NCI-H187 treated with DMSO at 0.1 percent for 48 hours (cell line): Measurements from ENCODE around the gene ZBTB44.
"Not testable (repeated sequence)": the region's sequence is repeated elsewhere in the genome, so short reads cannot be mapped to it uniquely, and the experiment has no call there.

Experiments
- DNase-seq: peaks from one replicate; lab custom pipeline; 2025; lab: John Stamatoyannopoulos, UW

ZBTB44 gene

DNA sequence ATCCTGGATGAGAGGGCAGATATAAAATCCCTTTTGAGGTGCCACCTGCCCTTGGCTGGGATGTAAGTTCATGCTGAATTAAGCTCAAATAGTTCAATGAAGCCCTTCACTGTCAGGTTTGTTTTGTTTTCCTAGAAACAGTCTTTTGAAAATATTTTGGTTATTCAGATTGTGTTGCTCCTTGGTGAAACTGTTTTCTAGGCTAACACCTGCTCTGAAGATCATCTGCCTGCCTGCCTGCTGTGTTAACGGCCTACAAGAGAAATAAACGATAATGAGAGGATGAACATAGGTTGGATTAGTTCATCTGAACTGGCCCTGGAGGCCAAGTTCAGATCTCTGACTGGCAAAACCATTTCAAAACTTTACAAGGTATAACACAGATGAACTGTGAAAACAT lies 67.4 kb downstream of the ZBTB44 start:
- DNase-seq: no peak

GRCh38 chr11:130246738-130247137 lies 68.0 kb downstream of the ZBTB44 start:
- DNase-seq: no peak

DNA sequence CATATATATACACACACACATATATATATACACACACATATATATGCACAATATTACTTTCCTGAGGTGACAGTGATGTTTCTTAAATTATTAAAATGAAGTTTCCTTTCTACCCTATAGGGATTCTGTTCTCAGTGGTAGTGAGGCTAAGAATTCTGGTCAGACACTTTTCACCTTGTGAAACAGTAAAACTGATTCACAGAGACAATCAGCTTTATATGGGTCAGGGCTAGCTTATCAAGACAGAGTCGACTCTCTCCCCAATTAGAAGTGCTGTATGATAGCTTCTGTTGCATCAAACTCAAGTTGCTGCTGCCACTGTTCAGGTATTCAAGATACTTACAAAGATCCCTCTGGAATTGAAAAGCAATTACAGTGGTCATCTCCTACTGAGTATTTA lies 68.4 kb downstream of the ZBTB44 start:
- DNase-seq: no peak

- DNase-seq: not testable (repeated sequence)
Measured at GRCh38 chr11:130245375-130245774, 69.3 kb downstream of the ZBTB44 start.

- DNase-seq: no peak
Measured at GRCh38 chr11:130244848-130245247, 69.9 kb downstream of the ZBTB44 start.

- no peak for DNase-seq
Measured at GRCh38 chr11:130243816-130244215, 70.9 kb downstream of the ZBTB44 start.

DNA sequence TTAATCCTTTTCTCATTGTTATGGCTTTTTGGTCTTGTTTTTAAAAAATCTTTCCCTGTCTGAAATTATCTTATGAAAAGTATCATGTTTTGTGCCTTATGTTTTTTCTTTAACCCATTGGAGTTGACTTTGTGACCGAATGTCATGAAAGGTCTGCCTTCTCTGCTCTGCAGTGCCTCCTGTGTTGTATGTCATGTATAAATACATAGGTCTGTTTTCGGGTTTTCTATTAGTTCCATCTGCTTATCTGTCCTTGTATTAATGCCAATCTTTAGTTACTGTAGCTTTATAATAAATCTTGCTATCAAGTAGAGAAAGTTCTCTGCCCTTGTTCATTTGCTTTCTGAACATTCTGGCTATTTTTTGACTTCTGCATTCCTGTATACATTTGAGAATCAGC lies 73.0 kb downstream of the ZBTB44 start:
- DNase-seq: no peak

DNA sequence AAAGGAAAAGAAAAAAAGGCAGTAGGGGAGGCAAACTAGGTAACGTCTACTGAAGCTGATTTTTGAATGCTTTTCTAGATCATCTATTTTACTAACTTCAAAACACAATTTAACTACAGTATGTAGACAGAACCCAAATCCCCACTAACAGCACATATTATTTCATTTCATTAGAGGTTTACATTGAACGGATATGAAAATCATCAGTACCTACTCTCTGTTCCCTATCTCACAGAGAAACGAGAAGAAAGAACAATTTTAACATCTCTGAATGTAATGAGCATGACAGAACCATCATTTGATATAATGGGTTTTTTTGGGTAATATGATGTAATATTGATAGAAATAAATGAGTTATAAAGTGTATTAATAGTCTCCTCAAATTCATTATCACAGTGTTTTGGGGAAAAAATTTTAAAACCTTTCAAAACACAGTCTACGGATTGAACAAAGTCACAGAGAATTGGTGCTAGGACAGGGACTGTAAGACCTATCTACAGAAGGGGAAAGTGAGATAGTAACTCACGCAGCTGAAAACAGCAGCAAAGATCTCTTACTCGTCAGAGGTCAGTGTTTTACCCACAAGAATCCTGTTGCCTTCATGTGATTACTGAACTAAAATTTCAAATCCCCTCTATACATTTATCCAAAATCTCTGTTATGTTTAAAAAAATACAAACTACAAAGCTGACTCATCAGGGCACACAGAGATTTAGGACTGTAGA lies 77.3 kb downstream of the ZBTB44 start:
- no peak for DNase-seq

DNA sequence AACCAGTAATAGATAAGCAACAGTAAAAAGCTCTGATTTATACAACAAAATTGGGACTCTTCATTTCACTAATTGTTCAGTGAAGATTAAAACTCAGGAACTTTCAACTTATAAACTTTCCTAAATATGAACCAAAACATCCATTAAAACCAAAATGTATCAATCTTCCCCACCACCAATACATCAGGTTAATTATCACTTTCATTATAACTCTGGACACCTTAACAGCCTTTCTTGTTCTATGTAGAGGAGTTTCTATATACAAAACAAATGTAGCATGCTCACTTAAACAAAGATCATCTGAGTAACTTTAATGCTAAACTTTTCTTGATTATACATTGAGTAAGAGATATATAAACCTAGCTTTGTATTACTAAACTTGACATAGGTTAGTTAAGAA lies 80.4 kb downstream of the ZBTB44 start:
- DNase-seq: no peak

GRCh38 chr11:130233888-130234287 lies 80.8 kb downstream of the ZBTB44 start:
- DNase-seq: not testable (repeated sequence)

DNA sequence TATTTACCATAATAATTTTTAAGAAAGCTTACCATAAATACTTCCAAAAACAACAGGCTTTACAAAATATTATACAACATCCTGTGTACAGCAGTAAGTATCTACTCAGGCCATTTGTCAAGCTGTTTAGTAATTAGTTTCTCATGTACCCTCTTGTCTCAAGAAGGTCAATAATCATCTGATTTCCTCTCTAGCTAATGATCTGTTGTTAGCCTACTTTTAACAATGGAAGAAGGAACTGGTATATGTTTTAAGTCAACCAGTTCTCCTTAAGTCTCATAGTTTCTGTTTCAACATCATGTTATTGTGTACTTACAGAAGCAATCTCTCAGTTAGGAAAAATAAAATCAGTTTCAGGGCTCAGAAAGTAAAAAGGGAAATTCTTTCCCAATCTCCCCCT lies 81.2 kb downstream of the ZBTB44 start:
- DNase-seq: not testable (repeated sequence)

DNA sequence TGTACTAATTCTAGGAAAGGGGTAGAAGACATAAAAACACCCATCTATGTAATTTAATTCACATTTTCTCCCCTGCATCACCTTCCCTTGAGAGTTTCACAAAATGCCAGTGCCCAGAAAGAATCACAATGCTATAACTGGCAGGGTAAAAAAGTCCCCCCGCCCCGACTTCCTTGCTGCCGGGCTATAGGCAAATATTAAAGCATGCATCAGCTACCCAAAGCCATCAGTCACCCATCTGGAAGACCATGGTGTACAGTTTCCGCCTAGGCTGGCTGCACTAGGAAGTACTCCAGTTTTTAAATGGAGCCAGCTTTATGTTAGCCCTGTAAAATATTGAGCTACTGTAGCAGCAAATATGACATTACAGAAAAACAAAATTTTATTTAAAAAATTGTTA lies 87.3 kb downstream of the ZBTB44 start:
- DNase-seq: no peak

- DNase-seq: no peak
Measured at GRCh38 chr11:130223291-130223971, 91.3 kb downstream of the ZBTB44 start.

DNA sequence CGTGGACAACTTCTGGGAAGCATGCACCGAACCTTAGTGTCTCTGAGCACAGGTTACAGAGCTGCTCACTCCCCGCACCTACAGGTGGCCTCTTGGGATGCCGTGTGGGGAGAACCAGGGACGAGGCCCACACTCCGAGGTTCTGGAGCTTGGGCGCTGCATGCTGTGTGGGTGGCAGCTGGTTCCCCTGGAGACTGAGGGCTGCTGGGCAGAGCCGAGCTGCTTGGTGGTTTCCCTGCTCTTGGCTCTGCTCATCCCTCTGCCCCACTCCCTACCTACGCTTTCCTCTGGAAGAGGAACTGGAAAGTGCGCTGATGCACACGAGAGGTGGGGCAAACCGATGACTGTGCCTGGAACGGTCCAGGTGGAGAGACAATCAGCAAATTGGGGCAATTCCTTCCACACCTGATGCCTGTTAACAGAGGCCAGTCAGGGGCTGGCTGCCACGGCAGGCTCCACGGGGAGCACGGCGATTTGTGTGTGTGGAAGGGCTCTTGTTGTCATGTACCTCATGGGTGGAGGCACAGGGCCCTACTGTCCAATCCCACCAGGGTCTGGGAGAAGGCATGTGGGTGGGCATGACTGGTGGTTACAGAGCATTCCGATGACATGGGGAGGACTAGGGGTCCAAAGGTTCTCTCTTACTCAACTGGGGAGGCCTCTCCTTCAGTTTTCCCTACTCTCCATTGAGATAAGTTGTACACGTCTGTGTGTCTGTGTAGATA lies 94.2 kb downstream of the ZBTB44 start:
- no peak for DNase-seq

DNA sequence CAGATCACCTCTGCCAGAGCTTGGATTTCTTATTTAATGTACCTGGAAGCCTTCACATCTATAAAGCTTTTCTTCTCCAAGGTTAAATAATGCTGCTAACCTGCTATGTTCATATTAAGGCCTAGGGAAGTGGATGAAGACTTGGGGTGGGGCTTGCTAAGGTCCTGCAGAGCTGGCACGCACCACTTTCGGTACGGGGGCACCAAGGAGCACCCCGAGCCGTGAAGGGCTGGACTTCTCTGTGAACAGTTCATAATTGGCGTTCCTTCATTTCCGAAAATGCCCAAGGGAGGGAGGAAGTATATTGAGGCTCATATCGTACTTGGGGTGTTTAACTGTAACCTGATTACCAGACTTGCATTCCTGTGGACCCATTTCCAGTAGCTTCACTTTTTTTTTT lies 95.6 kb downstream of the ZBTB44 start:
- DNase-seq: no peak

DNA sequence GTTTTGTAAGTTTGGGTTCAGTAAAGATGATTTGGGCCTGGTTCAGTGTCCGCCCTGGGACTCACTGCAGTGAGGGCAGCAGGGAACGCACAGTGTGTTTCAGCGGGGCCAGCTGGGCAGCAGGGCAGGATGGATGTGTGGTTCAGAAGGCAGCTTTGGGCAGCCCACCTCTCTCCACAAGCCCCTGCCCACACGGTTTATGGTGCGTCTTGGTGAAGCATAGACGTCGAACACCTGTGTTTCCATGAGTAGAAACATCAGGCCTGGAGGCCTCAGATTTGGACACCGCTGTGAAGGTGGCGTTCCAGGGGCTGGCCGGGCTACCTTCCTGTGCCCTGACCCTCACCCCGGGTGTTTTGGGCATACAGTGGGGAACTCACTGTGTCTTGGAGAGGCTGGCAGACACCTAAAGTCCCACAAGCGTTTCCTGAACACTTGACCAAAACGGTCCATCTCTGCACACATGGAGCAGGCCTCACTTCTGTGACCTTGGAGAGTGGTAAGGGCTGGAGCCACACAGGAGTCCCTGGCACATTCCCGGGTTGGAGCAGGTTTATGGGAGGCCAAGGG lies 96.1 kb downstream of the ZBTB44 start:
- no peak for DNase-seq

- no peak for DNase-seq
Measured at GRCh38 chr11:130217133-130218031, 97.3 kb downstream of the ZBTB44 start.

DNA sequence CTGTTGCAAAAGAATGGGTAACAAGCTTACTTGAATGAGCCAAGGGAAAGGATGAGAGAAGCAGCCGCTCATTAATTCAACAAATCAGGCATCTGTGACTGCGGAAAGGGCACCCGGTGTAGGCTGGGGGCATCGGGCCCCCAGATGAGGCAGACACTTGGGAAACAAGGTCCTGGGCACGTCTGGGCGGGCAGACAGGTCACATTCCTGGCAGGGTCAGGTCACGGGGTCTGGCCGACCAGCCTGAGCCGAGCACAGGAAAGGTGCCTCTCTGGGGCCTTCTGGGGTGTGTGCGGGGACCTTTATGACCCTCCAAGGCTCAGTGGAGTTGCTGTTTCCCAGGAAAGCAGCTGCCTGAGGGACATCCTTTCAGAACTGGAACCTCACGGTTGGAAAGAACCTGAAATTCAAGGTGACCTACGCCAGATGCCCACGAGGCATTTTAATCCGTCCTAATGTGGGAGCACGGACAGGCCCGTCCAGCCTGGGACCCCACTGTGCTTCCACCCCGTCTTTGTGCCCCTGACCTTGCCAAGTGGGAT lies 98.1 kb downstream of the ZBTB44 start:
- no peak for DNase-seq

GRCh38 chr11:130216221-130216550 lies 98.5 kb downstream of the ZBTB44 start:
- no peak for DNase-seq

DNA sequence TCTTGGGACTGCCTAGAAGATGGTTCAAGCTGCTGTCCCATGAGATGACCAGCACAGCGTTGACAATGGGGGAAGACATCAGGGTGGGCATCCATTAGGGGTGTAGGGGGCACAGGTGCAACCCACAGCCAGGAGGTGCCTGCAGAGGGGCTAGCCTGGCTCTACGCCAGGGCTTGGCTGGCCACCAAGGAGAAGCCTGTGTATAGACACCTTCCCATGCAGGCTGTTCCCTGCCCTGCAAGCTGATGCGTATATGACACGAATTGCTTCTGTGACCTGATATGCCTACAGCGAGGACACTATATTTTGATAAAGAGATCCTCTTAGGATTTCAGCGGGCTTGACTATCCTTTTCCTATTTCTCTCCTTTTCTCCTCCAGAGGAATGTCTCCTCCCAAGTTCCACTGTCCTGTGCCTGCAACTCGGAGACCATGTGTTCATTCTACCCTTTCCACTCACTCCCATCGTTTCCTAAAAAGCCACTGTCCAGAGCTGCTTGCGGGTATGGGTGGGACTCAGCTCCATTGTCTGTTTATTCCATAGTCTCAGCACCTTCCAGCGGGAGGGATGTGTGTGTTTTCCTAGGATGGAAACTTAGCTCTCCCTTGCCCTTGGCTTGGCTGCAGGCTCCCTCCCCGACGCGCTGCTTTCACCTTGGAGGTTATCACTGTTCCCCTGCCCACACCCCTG lies 99.0 kb downstream of the ZBTB44 start:
- no peak for DNase-seq
